ENCODE results near the gene FRMD4A. TPM values are rescaled to one million over a fixed set of nuclear protein-coding genes. Genes with fewer than 3 reads are reported as not detected.

Gene FRMD4A
- total and polyA plus RNA-seq, 10 of the 15 experiments (the other 5 are each of a cell fraction or from before 2014, with no cell fraction given) = 17.8 to 75.2 (median 39.1) TPM

GRCh38 chr10:13732465-13732881 lies 598.3 kb downstream of the FRMD4A start:
- in situ Hi-C loops (cut with MboI) = no loop called here
- DNase-seq (ENCODE audit: low read depth, low spot score) (no peak), ATAC-seq (peak; percentile 25), FAIRE-seq (no peak)
- H3K36me3 ChIP-seq (ENCODE audit: control insufficient read depth in 2 of 2, insufficient read depth in 2 of 2, low read length in 1 of 2) = peaks cover 0 to 2% of the 10 kb centered on the region in 2 experiments; a peak in 2 of 4 replicates
- no peak overlapping the region for H3K9ac ChIP-seq (ENCODE audit: control insufficient read depth, insufficient read depth, low read length)
- H3K27ac ChIP-seq (ENCODE audit: control insufficient read depth, insufficient read depth) = no peak overlapping the region
- no peak overlapping the region for H3K4me2 ChIP-seq (ENCODE audit: control insufficient read depth, insufficient read depth)
- no peak overlapping the region for H3K4me3 ChIP-seq
- H3K27me3 ChIP-seq (replicated peaks in 1 of 2; ENCODE audit: control insufficient read depth in 2 of 2, insufficient read depth in 2 of 2, low read length in 1 of 2) = no peaks in the 10 kb centered on the region
- H3K79me2 ChIP-seq (ENCODE audit: control insufficient read depth, insufficient read depth, low read length) = no peaks in the 10 kb centered on the region
- no peaks in the 10 kb centered on the region for H3K4me1 ChIP-seq (ENCODE audit: control insufficient read depth, insufficient read depth, low read length)
- ChIA-PET SMC1A (ENCODE audit: uncharacterized antibody, unreplicated experiment) (interaction anchor here (1.5 to 2.0 kb wide), 2 partner anchors 18 to 26 kb away, joined by 4 to 5 read pairs; no protein-coding TSS in a partner anchor), CTCF (interaction anchor here (1.0 to 2.0 kb wide), 2 partner anchors 10 to 73 kb away, joined by 3 to 9 read pairs; no protein-coding TSS in a partner anchor), RAD21 (ENCODE audit: unreplicated experiment) (interaction anchor here (0.7 kb wide), 1 partner anchor 41 kb away, joined by 3 read pairs; no protein-coding TSS in a partner anchor), POLR2A (interaction anchor here (0.5 to 1.8 kb wide), 4 partner anchors 11 to 21 kb away, joined by 4 to 6 read pairs (median 4); no protein-coding TSS in a partner anchor)
- WGBS (ENCODE audit: insufficient coverage, insufficient replicate concordance, low lambda C conversion rate, missing lambda C conversion rate) = 52% methylated on average over 6 of the region's 6 CpGs
- no peak overlapping the region for H2AFZ ChIP-seq (ENCODE audit: control insufficient read depth, low read depth, low read length)
- TF ChIP-seq SRF (IDR thresholded peaks at IDR 0.05; ENCODE audit: low read depth in 2 of 2, low read length in 2 of 2) (no peak), ZNF274 (IDR thresholded peaks at IDR 0.05; ENCODE audit: insufficient read depth, insufficient read length) (no peak), ZNF24 (IDR thresholded peaks at IDR 0.05) (no peak), HDAC6 (IDR thresholded peaks at IDR 0.05; ENCODE audit: unreplicated experiment) (no peak), TARDBP (IDR thresholded peaks at IDR 0.05; ENCODE audit: borderline replicate concordance) (no peak), TAF1 (IDR thresholded peaks at IDR 0.05; ENCODE audit: borderline replicate concordance, low read depth, low read length) (no peak), IRF3 (IDR thresholded peaks at IDR 0.05) (no peak), PKNOX1 (IDR thresholded peaks at IDR 0.05) (no peak), ZBTB33 (IDR thresholded peaks at IDR 0.05) (no peak), NRF1 (conservative IDR thresholded peaks at IDR 0.05; ENCODE audit: low read depth, low read length) (no peak)
- BruUV-seq (replicated peaks) = no TSS peak
- H3K9me3 ChIP-seq (replicated peaks; ENCODE audit: control insufficient read depth, insufficient read depth, low read length) = no peaks in the 10 kb centered on the region
- H4K20me1 ChIP-seq (ENCODE audit: control insufficient read depth, insufficient read depth) = no peaks in the 10 kb centered on the region
- intact Hi-C loops (cut with micrococcal nuclease; ENCODE audit: unreplicated experiment) = no loop called here

Data from GM12878 (cell line).